Right lobe of liver (tissue), 6 donors: ENCODE results near the gene CHMP1B. TPM values are rescaled to one million over a fixed set of nuclear protein-coding genes. Genes with fewer than 3 reads are reported as not detected.

ENCODE experiments used
- ATAC-seq, 4 donors: fragments of 200-7000 bp; cut with Tn5 transposase; one replicate each; pipeline ENCODE4 v1.9.1; 2020; ENCODE audit warnings: mild to moderate bottlenecking in 4 of 4, moderate library complexity in 4 of 4
- DNase-seq, 3 donors: peaks; one replicate each; pipeline ENCODE4 v3.0.0-alpha.2; 2020
- H3K27ac ChIP-seq, 3 donors: fragments of 200-600 bp; one replicate each; pipeline ENCODE4 v1.8.0; 2022
- H3K27me3 ChIP-seq, 2 donors: fragments of 200-600 bp; one replicate each; pipeline ENCODE4 v1.8.0; 2022
- H3K36me3 ChIP-seq, 4 donors: fragments of 200-600 bp; sonication (generic) in 1 of 4; one replicate each; pipeline versions ENCODE4 v1.5.1 to v1.8.0; 2017 to 2022; ENCODE audit warnings: control low read depth in 1 of 4
- H3K4me1 ChIP-seq, 4 donors: fragments of 200-600 bp; sonication (generic) in 1 of 4; one replicate each; pipeline versions ENCODE4 v1.5.1 to v1.8.0; 2017 to 2022; ENCODE audit warnings: control low read depth in 1 of 4
- H3K4me3 ChIP-seq, 3 donors: fragments of 200-600 bp; one replicate each; pipeline ENCODE4 v1.8.0; 2022
- H3K9me3 ChIP-seq, 4 donors: fragments of 200-600 bp; sonication (generic) in 1 of 4; one replicate each; pipeline versions ENCODE4 v1.5.1 to v1.8.0; 2017 to 2022; ENCODE audit warnings: control low read depth in 1 of 4
- POLR2A ChIP-seq: fragments of 450-650 bp; IDR thresholded peaks from one replicate; pipeline ENCODE4 v1.6.1; 2017; ENCODE audit warnings: antibody characterized with exemption, mild to moderate bottlenecking
- WGBS: methylation state at CpG from one replicate; pipeline ENCODE4 v1.1.6; 2018; ENCODE audit warnings: low coverage, low lambda C conversion rate; ENCODE audit not compliant: insufficient coverage; ENCODE audit errors: missing lambda C conversion rate; 5-methylcytosine and 5-hydroxymethylcytosine counted together
- intact Hi-C, 2 donors: fragments of 100-400 bp; cut with DNase I; formaldehyde crosslinking; loops; one replicate each; pipeline versions ENCODE4 v1.11.2 to v1.14.1; 2022
- total RNA-seq, 6 experiments: library from RNA; depleted of rRNA in 2 of 6; stranded (reverse); fragments of >200 nt in 2 of 6; fragmentation: NEBNext Ultra II Directional in 3 of 6; extraction: Animal tissue kit (Norgen Biotek cat#: 25700) in 3 of 6; gene quantifications; one replicate each; pipeline versions ENCODE4 v1.1.0 to v1.2.4, GENCODE V29; 2016 to 2023
- TF ChIP-seq, protein P1 (sequence below), 4 donors: fragments of 200-600 bp in 3 of 4; fragments of 450-650 bp in 1 of 4; IDR thresholded peaks; one replicate each; pipeline versions ENCODE4 v1.5.1 to v1.8.0; 2016 to 2022; ENCODE audit warnings: antibody characterized with exemption in 4 of 4, mild to moderate bottlenecking in 2 of 4
- donor health status: DM: no; HTN: yes; CAD: no.
- donor health status: DM: no; HTN: no; CAD: no.
- donor health status: DM: no; HTN: no; CAD: no.
- donor health status: DM: no; HTN: yes; CAD: no.
- donor health status: DM: no; HTN: yes; CAD: no.

Gene CHMP1B
- total RNA-seq, 6 experiments from 2014 or later, result 13.5 to 22.4 (median 18.2) TPM

DNA sequence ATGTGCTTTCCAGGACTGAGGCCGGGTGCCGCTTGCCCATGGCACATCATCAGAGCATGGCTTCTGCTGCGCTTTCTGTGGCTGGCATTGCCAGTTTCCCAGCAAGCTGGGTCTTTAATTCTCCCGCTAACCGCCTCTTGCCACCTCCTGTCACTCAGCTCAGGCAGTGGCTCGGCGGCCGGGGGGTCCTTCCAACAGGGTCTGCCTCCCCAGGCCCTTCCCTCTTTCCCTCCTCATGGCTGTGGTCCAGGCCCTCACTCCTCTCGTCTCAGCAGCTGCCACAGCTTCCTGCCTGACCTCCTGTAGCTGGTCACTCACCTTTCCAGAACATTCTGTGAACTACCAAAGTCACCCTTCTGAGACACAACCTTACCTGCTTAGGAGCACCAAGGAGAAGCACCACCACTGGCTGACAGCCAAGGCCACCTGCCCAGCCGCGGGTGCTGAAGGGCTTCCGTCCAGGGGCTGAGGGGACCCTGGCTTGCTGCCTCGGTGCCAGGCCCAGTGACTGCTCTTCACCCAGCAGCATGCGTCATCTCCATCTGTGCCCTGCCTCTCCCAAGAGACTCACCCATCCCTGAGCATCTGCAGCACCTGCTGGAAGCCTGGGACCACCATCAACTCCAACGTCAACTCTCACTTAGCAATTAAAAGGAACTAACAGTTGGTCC is 22.6 kb downstream of the CHMP1B start:
- no peak for DNase-seq
- H3K36me3 ChIP-seq, result no peaks in the 10 kb centered on the region
- no peak overlapping the region for H3K4me3 ChIP-seq
- no peaks in the 10 kb centered on the region for H3K9me3 ChIP-seq
- intact Hi-C loops, result loop anchor here in 1 of 2 donors (5.0 kb wide), 1 partner anchor 142 kb away; no protein-coding TSS in a partner anchor
- ATAC-seq, result peak in 1 of 4 donors; percentile 34
- no peaks in the 10 kb centered on the region for H3K27me3 ChIP-seq
- H3K4me1 ChIP-seq, result no peaks in the 10 kb centered on the region
- TF ChIP-seq, protein P1, sequence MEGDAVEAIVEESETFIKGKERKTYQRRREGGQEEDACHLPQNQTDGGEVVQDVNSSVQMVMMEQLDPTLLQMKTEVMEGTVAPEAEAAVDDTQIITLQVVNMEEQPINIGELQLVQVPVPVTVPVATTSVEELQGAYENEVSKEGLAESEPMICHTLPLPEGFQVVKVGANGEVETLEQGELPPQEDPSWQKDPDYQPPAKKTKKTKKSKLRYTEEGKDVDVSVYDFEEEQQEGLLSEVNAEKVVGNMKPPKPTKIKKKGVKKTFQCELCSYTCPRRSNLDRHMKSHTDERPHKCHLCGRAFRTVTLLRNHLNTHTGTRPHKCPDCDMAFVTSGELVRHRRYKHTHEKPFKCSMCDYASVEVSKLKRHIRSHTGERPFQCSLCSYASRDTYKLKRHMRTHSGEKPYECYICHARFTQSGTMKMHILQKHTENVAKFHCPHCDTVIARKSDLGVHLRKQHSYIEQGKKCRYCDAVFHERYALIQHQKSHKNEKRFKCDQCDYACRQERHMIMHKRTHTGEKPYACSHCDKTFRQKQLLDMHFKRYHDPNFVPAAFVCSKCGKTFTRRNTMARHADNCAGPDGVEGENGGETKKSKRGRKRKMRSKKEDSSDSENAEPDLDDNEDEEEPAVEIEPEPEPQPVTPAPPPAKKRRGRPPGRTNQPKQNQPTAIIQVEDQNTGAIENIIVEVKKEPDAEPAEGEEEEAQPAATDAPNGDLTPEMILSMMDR (IDR thresholded peaks at IDR 0.05), result no peak
- TF ChIP-seq POLR2A, result no peak
- no peak overlapping the region for H3K27ac ChIP-seq
- WGBS, result 74% methylated on average over 8 of the region's 15 CpGs

DNA sequence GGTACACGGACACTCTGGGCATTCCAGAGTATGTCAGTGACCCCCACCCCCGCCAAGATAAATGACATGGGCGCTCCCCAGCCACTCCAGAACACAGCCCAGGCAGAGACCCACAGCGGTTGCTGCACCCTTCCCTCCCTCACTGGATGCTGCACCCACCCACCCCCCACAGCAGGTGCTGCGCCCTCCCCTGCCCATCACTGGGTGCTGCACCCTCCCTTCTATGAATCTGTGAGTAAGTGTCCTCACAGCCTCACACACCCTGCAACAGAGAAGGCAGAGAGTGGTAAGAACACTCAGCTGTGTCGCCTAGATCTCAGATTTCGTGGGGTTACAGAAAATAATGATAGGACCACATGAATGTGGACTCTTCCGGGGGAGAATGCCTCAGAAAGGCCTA is 23.5 kb downstream of the CHMP1B start:
- intact Hi-C loops, result loop anchor here in 1 of 2 donors (5.0 kb wide), 1 partner anchor 142 kb away; no protein-coding TSS in a partner anchor
- ATAC-seq, result no peak
- TF ChIP-seq POLR2A, result no peak
- TF ChIP-seq, protein P1 (IDR thresholded peaks at IDR 0.05), result no peak

GRCh38 chr18:11877497-11878135 is 26.4 kb downstream of the CHMP1B start:
- no peaks in the 10 kb centered on the region for H3K4me1 ChIP-seq
- TF ChIP-seq, protein P1 (IDR thresholded peaks at IDR 0.05), result no peak
- no peak for TF ChIP-seq POLR2A
- no peak overlapping the region for H3K4me3 ChIP-seq
- no peaks in the 10 kb centered on the region for H3K36me3 ChIP-seq
- no peak overlapping the region for H3K27ac ChIP-seq
- WGBS, result 94% methylated on average over 3 of the region's 10 CpGs
- H3K9me3 ChIP-seq, result no peaks in the 10 kb centered on the region
- H3K27me3 ChIP-seq, result no peaks in the 10 kb centered on the region
- ATAC-seq (no peak), DNase-seq (no peak)
- intact Hi-C loops, result no loop called here

More for the DNA sequence above, 23.5 kb downstream of the CHMP1B start:
- Histone ChIP-seq H3K4me1 (no peaks in the 10 kb centered on the region), H3K27ac (no peak overlapping the region), H3K9me3 (no peaks in the 10 kb centered on the region), H3K4me3 (no peak overlapping the region), H3K27me3 (no peaks in the 10 kb centered on the region), H3K36me3 (no peaks in the 10 kb centered on the region)
- DNase-seq, result no peak
- 84% methylated on average over 3 of the region's 8 CpGs for WGBS

DNA sequence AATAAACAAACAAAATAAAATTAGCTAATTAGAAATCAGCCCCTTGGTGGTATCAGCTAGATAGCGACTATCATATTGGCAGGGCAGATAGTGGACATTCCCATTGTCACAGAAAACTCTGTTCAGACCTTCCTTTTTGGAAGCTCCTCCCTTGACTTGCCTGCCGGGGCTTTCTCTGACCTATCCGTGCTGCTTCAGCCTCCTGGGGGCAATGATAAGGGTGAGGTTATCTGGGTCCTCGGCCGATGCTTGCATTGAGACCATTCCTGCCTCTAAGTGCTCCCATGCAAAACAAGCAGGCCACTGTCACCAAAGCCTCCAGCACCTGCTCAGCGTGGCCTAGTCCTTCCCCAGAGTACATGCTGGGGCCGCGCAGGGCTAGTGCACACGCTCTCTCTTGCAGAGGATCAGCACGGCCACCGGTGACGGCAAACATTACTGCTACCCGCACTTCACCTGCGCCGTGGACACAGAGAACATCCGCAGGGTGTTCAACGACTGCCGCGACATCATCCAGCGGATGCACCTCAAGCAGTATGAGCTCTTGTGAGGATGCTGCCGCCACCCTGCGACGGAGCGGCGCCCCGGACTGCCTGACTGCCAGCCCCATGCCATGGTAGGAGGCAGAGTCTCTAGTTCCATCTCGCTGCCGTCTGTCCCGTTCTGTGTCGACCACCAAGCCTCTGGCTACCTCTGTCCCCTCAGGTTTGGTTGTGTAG is 29.5 kb downstream of the CHMP1B start:
- no peak for TF ChIP-seq POLR2A
- TF ChIP-seq, protein P1 (IDR thresholded peaks at IDR 0.05), result no peak
- intact Hi-C loops, result no loop called here
- Histone ChIP-seq H3K27me3 (no peaks in the 10 kb centered on the region), H3K27ac (no peak overlapping the region), H3K9me3 (no peaks in the 10 kb centered on the region), H3K4me1 (peaks cover 0 to 11% (median 4%) of the 10 kb centered on the region in 4 donors), H3K4me3 (no peak overlapping the region), H3K36me3 (peaks cover 0 to 5% (median 0%) of the 10 kb centered on the region in 4 donors)
- DNase-seq (no peak), ATAC-seq (no peak)
- 92% methylated on average over 9 of the region's 30 CpGs for WGBS
